HEK293T (cell line): ENCODE data around the gene ATP4A.

ENCODE experiments used
- CTBP1 ChIP-seq: fragments of 450-650 bp; IDR thresholded peaks from 2 replicates; pipeline ENCODE4 v1.6.1; 2016; ENCODE audit warnings: borderline replicate concordance
- FOXK2 ChIP-seq: fragments of 450-650 bp; IDR thresholded peaks from 2 replicates; pipeline ENCODE4 v1.6.1; 2016; ENCODE audit warnings: mild to moderate bottlenecking
- HDGF ChIP-seq: fragments of 450-650 bp; IDR thresholded peaks from 2 replicates; pipeline ENCODE4 v1.6.1; 2017; ENCODE audit warnings: antibody characterized with exemption, borderline replicate concordance
- NFRKB ChIP-seq: fragments of 450-650 bp; IDR thresholded peaks from 2 replicates; pipeline ENCODE4 v1.6.1; 2016; ENCODE audit warnings: mild to moderate bottlenecking, moderate library complexity
- SP1 ChIP-seq: fragments of 450-650 bp; IDR thresholded peaks from 2 replicates; pipeline ENCODE4 v1.6.1; 2017
- SUZ12 ChIP-seq: fragments of 450-650 bp; IDR thresholded peaks from 2 replicates; pipeline ENCODE4 v1.6.1; 2016; ENCODE audit warnings: mild to moderate bottlenecking

GRCh38 chr19:35562336-35562735 is 1.1 kb downstream of the ATP4A start:
- TF ChIP-seq SP1 (no peak), CTBP1 (no peak), FOXK2 (no peak), NFRKB (no peak), SUZ12 (no peak), HDGF (no peak)
